GM10266 (cell line): ENCODE data around the gene ZNF761.
"Not testable (repeated sequence)": the region's sequence is repeated elsewhere in the genome, so short reads cannot be mapped to it uniquely, and the experiment has no call there.

Experiments
- DNase-seq: peaks from one replicate; pipeline ENCODE4 v3.0.0; 2012; ENCODE audit errors: extremely low spot score
- TF ChIP-seq, protein P1 (sequence below): IDR thresholded peaks from 2 replicates; pipeline ENCODE4 v1.5.1; 2012; ENCODE audit warnings: mild to moderate bottlenecking, low read depth; ENCODE audit not compliant: control insufficient read depth, insufficient read depth; ENCODE audit errors: missing control alignments

Gene ZNF761

DNA sequence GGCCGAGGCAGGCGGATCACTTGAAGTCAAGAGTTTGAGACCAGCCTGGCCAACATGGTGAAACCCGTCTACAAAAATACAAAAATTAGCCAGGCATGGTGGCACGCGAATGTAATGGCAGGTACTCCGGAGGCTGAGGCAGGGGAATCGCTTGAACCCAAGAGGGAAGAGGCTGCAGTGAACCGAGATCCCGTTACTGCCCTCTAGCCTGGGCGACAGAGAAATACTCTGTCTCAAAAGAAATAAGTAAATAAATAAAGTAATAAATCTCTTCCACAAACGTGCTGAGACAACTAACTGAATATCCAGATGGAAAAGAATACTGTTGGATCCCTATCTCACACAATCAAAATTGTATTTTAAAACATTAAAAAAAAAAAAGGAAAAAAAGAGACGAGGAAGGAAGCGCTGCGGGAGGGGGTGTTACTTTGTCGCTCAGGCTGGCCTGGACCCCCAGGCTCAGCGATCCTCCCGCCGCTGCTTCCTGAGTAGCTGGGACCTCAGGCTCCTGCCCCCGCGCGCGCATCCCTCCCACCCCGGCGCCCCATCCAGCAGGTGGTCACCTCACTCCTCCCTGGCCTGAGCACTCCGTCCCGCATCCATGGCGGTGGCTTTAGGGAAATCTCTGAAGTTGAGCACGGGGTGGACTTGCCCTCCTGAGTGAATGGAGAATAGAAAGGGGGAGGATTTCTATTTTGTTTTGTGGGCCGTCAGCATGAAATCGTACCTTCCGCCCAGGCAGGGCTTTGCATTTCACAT, 35.1 kb downstream of the ZNF761 start:
- no peak for DNase-seq
- TF ChIP-seq, protein P1, sequence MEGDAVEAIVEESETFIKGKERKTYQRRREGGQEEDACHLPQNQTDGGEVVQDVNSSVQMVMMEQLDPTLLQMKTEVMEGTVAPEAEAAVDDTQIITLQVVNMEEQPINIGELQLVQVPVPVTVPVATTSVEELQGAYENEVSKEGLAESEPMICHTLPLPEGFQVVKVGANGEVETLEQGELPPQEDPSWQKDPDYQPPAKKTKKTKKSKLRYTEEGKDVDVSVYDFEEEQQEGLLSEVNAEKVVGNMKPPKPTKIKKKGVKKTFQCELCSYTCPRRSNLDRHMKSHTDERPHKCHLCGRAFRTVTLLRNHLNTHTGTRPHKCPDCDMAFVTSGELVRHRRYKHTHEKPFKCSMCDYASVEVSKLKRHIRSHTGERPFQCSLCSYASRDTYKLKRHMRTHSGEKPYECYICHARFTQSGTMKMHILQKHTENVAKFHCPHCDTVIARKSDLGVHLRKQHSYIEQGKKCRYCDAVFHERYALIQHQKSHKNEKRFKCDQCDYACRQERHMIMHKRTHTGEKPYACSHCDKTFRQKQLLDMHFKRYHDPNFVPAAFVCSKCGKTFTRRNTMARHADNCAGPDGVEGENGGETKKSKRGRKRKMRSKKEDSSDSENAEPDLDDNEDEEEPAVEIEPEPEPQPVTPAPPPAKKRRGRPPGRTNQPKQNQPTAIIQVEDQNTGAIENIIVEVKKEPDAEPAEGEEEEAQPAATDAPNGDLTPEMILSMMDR, result no peak

DNA sequence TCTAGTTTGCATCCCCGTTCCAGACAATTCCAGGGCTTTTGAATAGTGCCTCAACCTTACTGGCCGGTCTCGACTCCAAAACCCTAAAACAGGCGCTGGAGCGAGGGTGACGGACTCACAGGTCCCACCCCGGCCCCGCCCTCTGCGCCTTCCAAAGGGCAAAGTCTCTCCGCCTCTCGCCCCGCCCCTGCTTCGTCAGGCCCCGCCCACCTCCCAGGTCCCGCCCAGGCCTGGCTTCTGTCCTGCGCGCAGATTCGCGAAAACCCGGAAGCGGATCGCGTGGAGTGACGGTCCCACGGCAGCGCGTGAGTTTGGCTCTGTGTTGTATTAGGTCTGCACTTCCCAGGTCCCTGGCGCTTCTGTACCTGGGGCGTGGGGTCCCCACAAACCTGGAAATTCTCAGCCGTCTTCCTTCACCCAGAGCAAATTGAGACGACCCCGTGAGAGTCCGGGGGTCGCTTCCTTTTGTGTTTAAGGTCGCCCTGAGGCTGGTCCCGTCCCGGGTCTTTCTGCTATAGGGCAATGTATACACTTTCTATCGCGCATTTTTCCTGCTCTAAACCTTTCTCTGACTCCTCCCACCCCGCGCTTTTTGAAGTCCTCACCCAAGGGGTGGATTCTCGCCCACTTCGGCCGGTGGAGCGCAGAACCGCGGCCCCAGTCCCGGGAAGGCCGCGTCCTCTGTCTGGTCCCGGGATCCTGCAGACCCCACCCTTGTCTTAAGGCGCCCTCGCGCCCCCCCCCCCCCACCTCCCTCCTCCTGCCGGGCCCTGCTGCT, 35.9 kb downstream of the ZNF761 start, which contains the start of gene ZNF813:
Gene ZNF813 (plus strand): TSS at position 249 of the 778 bp plus-strand sequence. CDS start 16,090 bp downstream, outside the sequence.
- TF ChIP-seq, protein P1, result no peak
- DNase-seq, result peak; percentile 91

DNA sequence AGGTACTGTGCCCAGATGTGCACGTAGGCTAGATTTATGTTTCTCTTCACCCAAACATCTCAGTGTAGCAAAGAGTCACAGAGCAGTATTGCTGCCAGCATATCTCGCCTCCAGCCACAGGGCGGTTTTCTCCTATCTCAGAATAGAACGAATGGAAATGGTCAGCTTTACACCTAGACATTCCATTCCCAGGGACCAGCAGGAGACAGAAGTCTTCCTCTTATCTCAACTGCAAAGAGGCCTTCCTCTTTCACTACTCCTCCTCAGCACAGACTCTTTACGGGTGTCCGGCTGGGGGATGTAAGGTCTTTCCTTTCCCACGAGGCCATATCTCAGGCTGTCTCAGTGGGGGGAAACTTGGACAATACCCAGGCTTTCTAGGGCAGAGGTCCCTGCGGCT, 36.8 kb downstream of the ZNF761 start:
- DNase-seq, result not testable (repeated sequence)

DNA sequence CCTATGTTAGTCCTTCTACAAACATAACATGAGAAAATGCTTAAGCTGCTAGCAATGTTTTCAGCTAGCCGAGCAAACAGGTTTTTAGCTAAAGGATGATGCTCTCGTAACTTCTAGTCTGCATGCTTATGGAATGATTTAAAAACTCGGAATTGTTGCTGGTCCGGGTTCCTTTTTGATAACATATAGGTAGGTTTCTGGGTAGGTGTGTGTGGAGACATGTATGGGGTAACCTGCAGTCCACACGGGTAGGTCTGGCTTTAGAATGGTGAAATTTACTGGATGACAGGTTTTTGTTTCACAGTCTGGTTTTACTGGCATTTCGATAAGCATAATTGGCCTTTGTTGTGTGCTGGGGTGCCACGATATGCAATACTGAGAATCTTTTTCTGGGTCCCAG, 40.1 kb downstream of the ZNF761 start:
- DNase-seq, result no peak
- TF ChIP-seq, protein P1, result no peak

DNA sequence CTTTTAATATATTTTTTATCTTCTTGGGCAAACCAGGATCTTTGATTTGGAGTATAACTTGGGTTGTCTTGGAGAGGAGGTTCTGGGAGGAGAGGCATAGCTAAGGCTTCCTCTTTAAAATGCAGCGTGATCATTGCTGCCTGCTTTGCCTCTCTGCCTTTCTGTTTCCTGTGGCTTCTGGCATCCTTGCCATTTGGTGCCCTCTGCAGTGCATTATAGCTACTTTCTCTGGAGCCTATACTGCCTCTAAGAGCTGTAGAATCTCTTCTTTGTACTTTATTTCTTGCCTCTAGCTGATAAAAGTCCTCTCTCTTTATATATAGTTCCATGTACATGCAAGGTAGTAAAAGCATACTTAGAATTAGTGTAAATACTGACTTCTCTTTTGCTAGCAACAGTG, 43.0 kb downstream of the ZNF761 start:
- DNase-seq, result not testable (repeated sequence)

DNA sequence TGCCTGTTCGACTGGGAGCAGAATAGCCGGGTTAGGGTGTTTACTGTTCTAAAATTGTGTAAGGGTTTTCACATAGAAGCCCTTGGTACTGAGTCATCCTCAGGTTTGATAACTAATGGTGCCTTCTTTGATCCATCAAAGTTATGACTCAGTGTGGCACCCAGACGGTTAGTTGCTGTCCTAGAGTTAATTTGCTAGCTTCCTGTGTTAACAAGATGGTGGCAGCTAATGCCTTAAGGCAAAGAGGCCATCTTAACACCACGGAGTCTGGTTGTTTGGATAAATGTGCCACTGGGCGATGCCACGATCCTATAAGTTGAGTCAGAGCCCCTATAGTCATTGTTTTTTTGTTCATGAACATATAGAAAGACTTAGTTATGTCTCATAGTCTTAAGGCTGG, 43.7 kb downstream of the ZNF761 start:
- DNase-seq, result not testable (repeated sequence)

DNA sequence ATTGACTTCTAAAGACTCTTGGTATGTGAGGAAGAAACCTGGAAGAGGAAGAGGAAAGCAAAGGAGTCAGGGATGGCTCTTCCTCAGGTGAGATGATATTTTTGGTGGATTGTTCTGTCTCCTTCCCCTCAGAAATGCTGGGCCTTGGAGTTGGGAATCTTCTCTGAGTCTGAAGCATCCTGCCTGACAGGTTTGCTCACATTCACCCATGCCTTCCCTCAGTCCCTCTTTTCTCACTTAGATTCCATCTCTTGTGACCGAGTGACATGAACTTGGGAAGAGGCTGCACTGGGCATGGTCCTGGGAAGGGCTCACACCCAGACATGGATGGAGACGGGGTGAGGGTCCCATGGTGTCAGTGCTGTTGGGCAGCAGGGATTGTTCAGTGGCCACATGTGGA, 52.0 kb downstream of the ZNF761 start:
- not testable (repeated sequence) for DNase-seq

DNA sequence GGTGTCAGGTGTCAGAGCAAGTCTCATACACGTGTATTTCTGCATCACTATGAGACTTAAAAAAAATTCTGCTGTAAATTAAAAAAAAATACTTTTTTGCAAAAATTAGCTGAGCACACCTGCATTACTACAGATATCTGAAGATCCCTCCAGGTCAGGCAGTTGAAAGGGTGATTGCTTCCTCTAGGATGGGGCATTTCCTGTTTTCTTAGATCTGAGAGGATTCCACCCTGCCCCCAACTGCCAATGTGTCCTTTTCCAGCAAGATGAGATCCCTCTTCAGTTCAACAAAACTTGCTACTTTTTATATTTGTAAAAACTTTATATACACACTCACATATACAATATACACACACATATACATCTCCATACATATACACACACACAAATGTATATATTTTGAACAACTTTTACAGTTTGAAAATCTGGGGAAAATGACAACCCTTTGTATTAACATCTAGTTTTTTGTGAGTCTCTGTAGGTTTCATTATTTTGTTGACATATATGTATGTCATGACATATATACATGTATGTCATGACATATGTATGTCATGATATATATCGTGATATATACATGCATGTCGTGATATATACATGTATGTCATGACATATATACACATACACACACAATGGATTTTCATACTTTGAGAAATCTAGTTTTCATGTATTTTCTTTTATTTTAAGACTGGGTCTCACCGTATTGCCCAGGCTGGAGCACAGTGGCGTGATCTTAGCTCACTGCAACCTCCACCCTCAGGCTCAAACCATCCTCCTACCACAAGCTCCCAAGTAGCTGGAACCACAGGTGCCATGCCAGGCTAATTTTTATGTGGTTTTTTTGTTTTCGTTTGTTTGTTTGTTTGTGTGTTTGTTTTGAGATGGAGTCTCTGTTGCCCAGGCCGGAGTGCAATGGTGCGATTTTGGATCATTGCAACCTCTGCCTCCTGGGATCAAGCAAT, 53.5 kb downstream of the ZNF761 start:
- no peak for DNase-seq
- TF ChIP-seq, protein P1, result no peak

DNA sequence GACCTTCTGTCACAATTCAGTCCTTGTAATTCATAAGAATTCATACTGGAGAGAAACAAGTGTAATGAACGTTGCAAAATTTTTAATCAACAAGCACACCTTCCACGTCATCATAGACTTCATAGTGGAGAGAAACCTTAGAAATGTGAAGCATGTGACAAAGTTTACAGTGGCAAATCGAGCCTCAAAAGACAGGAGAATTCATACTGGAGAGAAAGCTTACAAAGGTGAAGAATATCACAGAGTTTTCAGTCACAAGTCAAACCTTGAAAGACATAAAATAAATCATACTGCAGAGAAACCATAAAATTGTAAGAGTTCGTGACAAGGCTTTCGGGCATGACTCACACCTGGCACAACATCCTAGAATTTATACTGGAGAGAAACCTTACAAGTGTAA, 60.4 kb downstream of the ZNF761 start:
- no peak for DNase-seq
- TF ChIP-seq, protein P1, result no peak

DNA sequence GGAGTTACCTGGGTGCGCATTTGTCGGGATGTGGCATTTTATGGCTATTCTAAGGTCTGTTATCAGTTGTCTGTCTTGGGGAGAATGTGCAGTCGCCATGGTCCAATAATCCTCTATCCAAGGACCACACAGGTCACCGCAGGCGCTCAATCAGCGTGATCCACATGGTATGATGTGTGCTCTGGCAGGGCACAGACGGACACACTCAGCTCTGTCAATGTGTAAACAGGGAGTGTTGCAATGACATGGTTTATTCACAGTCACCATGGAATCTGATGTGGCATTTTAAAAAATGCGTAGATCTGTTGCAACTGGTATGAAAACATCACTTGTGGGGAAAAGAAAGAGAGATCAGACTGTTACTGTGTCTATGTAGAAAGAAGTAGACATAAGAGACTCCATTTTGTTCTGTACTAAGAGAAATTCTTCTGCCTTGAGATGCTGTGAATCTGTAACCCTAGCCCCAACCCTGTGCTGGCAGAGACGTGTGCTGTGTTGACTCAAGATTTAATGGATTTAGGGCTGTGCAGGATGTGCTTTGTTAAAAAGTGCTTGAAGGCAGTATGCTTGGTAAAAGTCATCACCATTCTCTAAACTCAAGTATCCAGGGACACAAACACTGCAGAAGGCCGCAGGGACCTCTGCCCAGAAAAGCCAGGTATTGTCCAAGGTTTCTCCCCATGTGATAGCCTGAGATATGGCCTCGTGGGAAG, 65.7 kb downstream of the ZNF761 start:
- not testable (repeated sequence) for DNase-seq

DNA sequence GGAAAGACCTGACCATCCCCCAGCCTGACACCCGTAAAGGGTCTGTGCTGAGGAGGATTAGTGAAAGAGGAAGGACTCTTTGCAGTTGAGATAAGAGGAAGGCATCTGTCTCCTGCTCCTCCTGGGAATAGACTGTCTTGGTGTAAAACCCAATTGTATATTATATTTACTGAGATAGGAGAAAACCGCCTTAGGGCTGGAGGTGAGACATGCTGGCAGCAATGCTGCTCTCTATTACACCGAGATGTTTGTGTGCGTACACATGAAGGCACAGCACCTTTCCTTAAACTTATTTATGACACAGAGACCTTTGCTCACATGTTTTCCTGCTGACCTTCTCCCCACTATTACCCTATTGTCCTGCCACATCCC, 66.2 kb downstream of the ZNF761 start:
- DNase-seq, result not testable (repeated sequence)

DNA sequence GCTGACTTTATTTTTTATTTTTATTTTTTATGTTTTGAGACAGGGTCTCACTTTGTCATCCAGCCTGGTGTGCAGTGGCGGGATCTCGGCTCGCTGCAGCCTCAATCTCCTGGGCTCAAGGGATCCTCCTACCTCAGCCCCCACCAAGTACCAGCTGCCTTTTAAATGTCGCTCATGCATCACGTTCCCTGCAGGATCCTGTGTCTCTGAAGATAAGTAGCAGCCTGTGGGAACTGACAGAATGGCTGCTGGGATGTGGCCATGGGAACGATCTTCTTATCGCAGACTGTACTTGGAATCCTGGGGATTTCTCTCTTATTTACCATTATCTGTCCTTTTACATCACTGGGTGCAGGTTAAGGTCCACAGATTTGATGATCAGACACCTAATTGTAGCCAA, 71.4 kb downstream of the ZNF761 start:
- not testable (repeated sequence) for DNase-seq
